Sigmoid colon (tissue), 7 donors: ENCODE measurements around the gene PRKN. TPM values are rescaled to one million over a fixed set of nuclear protein-coding genes. Genes with fewer than 3 reads are reported as not detected.
"Not testable (repeated sequence)": the region's sequence is repeated elsewhere in the genome, so short reads cannot be mapped to it uniquely, and the experiment has no call there.

Experiments used
- DNase-seq: peaks from one replicate; pipeline ENCODE4 v3.0.0-alpha.2; 2019
- H3K27ac ChIP-seq, 4 donors: fragments of 200-600 bp; sonication (generic); one replicate each; pipeline ENCODE4 v1.5.1; 2016 to 2019; ENCODE audit warnings: mild to moderate bottlenecking in 1 of 4
- H3K27me3 ChIP-seq, 3 donors: fragments of 200-600 bp; sonication (generic); one replicate each; pipeline ENCODE4 v1.5.1; 2019; ENCODE audit warnings: mild to moderate bottlenecking in 1 of 3
- H3K36me3 ChIP-seq, 4 donors: fragments of 200-600 bp; sonication (generic); one replicate each; pipeline ENCODE4 v1.5.1; 2016 to 2019
- H3K4me1 ChIP-seq, 4 donors: fragments of 200-600 bp; sonication (generic); one replicate each; pipeline ENCODE4 v1.5.1; 2017 to 2019
- H3K4me3 ChIP-seq, 4 donors: fragments of 200-600 bp; sonication (generic); one replicate each; pipeline ENCODE4 v1.5.1; 2017 to 2019; ENCODE audit warnings: mild to moderate bottlenecking in 2 of 4, moderate library complexity in 1 of 4
- H3K9me3 ChIP-seq, 4 donors: fragments of 200-600 bp in 3 of 4; sonication (generic) in 3 of 4; one replicate each; pipeline versions ENCODE4 v1.5.1 to v1.6.1; 2013 to 2019
- EP300 ChIP-seq, 4 donors: sonication (generic); formaldehyde crosslinking; IDR thresholded peaks; one replicate each; pipeline ENCODE4 v1.6.1; 2017; ENCODE audit warnings: antibody characterized with exemption in 4 of 4
- POLR2A ChIP-seq, 2 donors: fragments of 450-650 bp; IDR thresholded peaks; one replicate each; pipeline ENCODE4 v1.6.1; 2016; ENCODE audit warnings: antibody characterized with exemption in 2 of 2, mild to moderate bottlenecking in 2 of 2, moderate library complexity in 2 of 2
- POLR2AphosphoS5 ChIP-seq, 4 donors: sonication (generic); formaldehyde crosslinking; IDR thresholded peaks; one replicate each; pipeline ENCODE4 v1.6.1; 2017; ENCODE audit warnings: antibody characterized with exemption in 4 of 4
- WGBS, 2 donors: extraction: QIAGEN DNeasy Blood & Tissue Kit; methylation state at CpG; one replicate each; pipeline ENCODE4 v1.1.7; 2013; 5-methylcytosine and 5-hydroxymethylcytosine counted together
- intact Hi-C: fragments of 100-400 bp; cut with DNase I; formaldehyde crosslinking; loops from one replicate; pipeline ENCODE4 v1.15.1; 2023
- polyA plus RNA-seq, 3 donors: library from polyadenylated mRNA; stranded (reverse); fragments of 200-250 nt; gene quantifications; one replicate each; pipeline ENCODE4 v1.2.3, GENCODE V29; 2013
- total RNA-seq, 4 donors: library from RNA; depleted of rRNA; stranded (reverse); fragments of >200 nt; gene quantifications; one replicate each; pipeline ENCODE4 v1.1.0, GENCODE V29; 2016
- TF ChIP-seq, protein P1 (sequence below), 4 experiments: fragments of 450-650 bp in 3 of 4; fragments of 200-600 bp in 1 of 4; IDR thresholded peaks; one replicate each; pipeline ENCODE4 v1.5.1; 2016 to 2019; ENCODE audit warnings: antibody characterized with exemption in 4 of 4, mild to moderate bottlenecking in 3 of 4, moderate library complexity in 2 of 4
- donor health status: healthy with polysubstance abuse.
- donor health status: Bipolar disorder and iron deficiency.
- donor health status: healthy.

The PRKN gene
- total and polyA plus RNA-seq, 7 donors, result 0.38 to 173 (median 9.7) TPM

DNA sequence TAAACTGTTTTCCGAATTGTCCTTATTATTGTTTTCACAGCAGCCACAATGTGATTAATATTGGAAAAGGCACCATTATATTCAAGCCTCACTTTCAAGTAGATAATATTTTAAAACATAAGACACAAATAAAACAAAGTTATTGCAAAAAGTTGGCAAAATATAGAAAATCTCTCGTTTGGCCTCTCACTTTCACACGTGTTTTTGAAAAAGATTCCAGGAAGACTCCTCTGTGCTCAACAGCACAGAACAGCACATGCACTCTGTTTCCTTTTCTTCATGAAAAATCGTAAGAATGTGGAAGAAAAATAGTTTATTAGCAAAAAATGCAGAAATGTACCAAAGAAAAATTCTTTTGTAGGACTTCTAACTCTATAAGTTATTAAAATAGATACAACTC, 46.7 kb downstream of the PRKN start:
- H3K36me3 ChIP-seq, result no peaks in the 10 kb centered on the region
- TF ChIP-seq, protein P1, sequence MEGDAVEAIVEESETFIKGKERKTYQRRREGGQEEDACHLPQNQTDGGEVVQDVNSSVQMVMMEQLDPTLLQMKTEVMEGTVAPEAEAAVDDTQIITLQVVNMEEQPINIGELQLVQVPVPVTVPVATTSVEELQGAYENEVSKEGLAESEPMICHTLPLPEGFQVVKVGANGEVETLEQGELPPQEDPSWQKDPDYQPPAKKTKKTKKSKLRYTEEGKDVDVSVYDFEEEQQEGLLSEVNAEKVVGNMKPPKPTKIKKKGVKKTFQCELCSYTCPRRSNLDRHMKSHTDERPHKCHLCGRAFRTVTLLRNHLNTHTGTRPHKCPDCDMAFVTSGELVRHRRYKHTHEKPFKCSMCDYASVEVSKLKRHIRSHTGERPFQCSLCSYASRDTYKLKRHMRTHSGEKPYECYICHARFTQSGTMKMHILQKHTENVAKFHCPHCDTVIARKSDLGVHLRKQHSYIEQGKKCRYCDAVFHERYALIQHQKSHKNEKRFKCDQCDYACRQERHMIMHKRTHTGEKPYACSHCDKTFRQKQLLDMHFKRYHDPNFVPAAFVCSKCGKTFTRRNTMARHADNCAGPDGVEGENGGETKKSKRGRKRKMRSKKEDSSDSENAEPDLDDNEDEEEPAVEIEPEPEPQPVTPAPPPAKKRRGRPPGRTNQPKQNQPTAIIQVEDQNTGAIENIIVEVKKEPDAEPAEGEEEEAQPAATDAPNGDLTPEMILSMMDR (IDR thresholded peaks at IDR 0.05), result no peak
- no peaks in the 10 kb centered on the region for H3K4me1 ChIP-seq
- WGBS, 2 donors, result 85 to 94% methylated on average over 4 of the region's 4 CpGs
- intact Hi-C loops, result no loop called here
- H3K27ac ChIP-seq, result no peak overlapping the region
- H3K4me3 ChIP-seq, result no peak overlapping the region
- no peaks in the 10 kb centered on the region for H3K27me3 ChIP-seq
- H3K9me3 ChIP-seq, result no peaks in the 10 kb centered on the region
- no peak for DNase-seq

DNA sequence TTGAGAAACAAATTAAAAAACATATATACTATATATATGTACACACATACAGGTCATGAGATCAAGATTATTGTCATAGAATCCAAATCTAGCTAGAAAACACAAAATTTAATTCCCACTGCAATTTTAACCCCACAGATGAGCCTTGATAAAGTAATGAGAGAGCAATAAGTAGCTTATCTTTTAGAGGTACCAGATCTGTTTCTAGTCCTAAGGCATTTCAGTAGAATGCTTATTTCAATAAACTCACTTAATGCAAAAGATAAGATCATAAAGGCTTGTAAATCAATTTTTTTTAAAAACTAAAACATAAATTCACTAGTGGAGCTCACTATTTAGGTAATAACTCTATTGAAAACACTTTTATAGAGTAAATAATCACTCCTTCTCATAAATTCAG, 47.2 kb downstream of the PRKN start:
- intact Hi-C loops, result no loop called here
- no peak for DNase-seq
- Histone ChIP-seq H3K27ac (no peak overlapping the region), H3K36me3 (no peaks in the 10 kb centered on the region), H3K4me1 (no peaks in the 10 kb centered on the region), H3K4me3 (no peak overlapping the region), H3K27me3 (no peaks in the 10 kb centered on the region), H3K9me3 (no peaks in the 10 kb centered on the region)
- TF ChIP-seq POLR2AphosphoS5 (IDR thresholded peaks at IDR 0.05), result no peak
- TF ChIP-seq POLR2A (IDR thresholded peaks at IDR 0.05), result no peak
- no peak for TF ChIP-seq EP300 (IDR thresholded peaks at IDR 0.05)
- TF ChIP-seq, protein P1 (IDR thresholded peaks at IDR 0.05), result no peak

DNA sequence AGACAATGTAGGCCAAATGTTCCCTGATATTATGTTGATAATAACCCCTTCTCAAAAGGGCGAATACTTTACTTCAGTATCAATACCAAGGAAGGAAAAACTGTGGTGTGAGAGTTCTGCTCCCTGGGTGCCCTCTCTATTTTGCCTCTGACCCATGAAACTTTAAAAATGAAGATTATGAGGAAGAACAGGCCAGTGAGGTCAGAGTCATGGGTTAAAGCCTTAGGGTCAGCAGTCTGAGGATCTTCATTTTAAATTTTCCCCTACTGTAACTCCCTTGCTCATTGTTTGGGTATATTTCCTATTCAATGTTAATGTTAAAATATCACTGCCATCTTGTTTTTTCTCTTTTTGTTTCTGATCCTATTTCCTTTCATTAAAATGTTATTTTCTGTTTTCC, 47.9 kb downstream of the PRKN start:
- Histone ChIP-seq H3K4me1 (no peaks in the 10 kb centered on the region), H3K9me3 (no peaks in the 10 kb centered on the region), H3K36me3 (no peaks in the 10 kb centered on the region), H3K27me3 (no peaks in the 10 kb centered on the region), H3K4me3 (no peak overlapping the region), H3K27ac (no peak overlapping the region)
- intact Hi-C loops, result no loop called here
- WGBS, 2 donors, result 89 to 95% methylated on average over 1 of the region's 1 CpG
- DNase-seq, result no peak
- TF ChIP-seq EP300 (IDR thresholded peaks at IDR 0.05) (no peak), POLR2A (IDR thresholded peaks at IDR 0.05) (no peak), POLR2AphosphoS5 (IDR thresholded peaks at IDR 0.05) (no peak)

DNA sequence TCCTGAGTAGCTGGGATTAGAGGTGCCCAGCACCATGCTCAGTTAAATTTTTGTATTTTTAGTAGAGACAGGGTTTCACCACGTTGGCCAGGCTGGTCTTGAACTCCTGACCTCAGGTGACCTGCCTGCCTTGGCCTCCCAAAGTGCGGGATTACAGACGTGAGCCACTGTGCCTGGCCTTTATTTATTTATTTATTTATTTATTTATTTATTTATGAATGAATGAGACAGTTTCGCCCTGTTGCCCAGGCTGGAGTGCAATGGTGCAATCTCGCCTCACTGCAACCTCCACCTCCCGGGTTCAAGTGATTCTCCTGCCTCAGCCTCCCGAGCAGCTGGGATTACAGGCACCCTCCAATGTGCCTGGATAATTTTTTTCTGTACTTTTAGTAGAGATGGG, 48.7 kb downstream of the PRKN start:
- H3K4me3 ChIP-seq, DNase-seq, H3K4me1 ChIP-seq, intact Hi-C loops, H3K27me3 ChIP-seq, H3K27ac ChIP-seq, H3K9me3 ChIP-seq, H3K36me3 ChIP-seq: not testable (repeated sequence)
- 92 to 94% methylated on average over 7 of the region's 7 CpGs for WGBS, 2 donors

DNA sequence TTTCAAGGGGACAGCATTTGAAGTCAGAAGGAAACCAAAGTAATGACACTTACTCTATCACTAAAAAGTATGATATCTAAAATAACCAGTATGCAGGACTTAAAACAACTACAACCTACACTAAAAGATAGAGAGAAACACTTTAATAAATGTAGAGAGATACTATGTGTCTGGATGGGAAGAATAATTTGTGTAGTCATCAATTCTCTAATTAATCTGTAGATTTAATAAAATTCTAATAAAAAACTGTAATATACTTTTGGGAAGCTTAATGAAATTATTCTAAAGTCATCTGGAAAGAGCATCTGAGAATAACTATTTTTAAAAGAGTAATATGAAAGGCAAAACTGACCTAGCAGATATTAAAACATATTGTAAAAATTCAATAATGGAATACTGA, 52.1 kb downstream of the PRKN start:
- Histone ChIP-seq H3K4me3 (no peak overlapping the region), H3K9me3 (no peaks in the 10 kb centered on the region), H3K36me3 (no peaks in the 10 kb centered on the region), H3K4me1 (no peaks in the 10 kb centered on the region), H3K27ac (no peak overlapping the region), H3K27me3 (no peaks in the 10 kb centered on the region)
- intact Hi-C loops, result no loop called here
- no peak for DNase-seq
- TF ChIP-seq EP300 (IDR thresholded peaks at IDR 0.05) (no peak), POLR2A (IDR thresholded peaks at IDR 0.05) (no peak), POLR2AphosphoS5 (IDR thresholded peaks at IDR 0.05) (no peak)
- TF ChIP-seq, protein P1 (IDR thresholded peaks at IDR 0.05), result no peak

DNA sequence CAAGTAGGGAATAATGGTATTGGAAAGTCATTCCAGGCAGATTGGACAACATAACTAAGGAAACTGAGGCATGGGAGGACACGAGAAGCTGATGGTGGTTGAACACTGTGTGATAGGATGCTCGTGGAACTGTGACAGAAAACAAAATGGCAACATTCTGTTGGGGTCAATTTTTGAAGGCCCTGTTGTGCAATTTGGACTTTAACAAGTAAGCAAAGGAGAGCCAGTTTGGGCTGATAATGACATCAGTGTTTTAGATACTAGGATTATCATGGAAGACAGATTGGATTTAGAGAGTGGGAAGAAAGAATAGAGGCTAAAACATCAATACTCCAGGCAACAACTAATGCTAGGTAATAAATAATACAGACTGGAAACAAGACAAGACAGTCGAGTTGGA, 53.1 kb downstream of the PRKN start:
- Histone ChIP-seq H3K27ac (no peak overlapping the region), H3K27me3 (no peaks in the 10 kb centered on the region), H3K4me1 (no peaks in the 10 kb centered on the region), H3K36me3 (no peaks in the 10 kb centered on the region), H3K9me3 (no peaks in the 10 kb centered on the region), H3K4me3 (no peak overlapping the region)
- WGBS, 2 donors, result 76 to 90% methylated on average over 3 of the region's 3 CpGs
- intact Hi-C loops, result no loop called here
- TF ChIP-seq POLR2AphosphoS5 (IDR thresholded peaks at IDR 0.05) (no peak), EP300 (IDR thresholded peaks at IDR 0.05) (no peak)
- no peak for DNase-seq
